HCT116 (cell line): ENCODE measurements around the gene TM9SF1. TPM values are rescaled to one million over a fixed set of nuclear protein-coding genes. Genes with fewer than 3 reads are reported as not detected.
A peak's percentile ranks its signal among the peaks of the same experiment; 100 is the strongest.

ENCODE experiments used
- ATAC-seq: fragments of 200-7000 bp; cut with Tn5 transposase; 2 replicates; pipeline ENCODE4 v1.9.1; 2020; ENCODE audit warnings: mild to moderate bottlenecking, moderate library complexity
- BruUV-seq: library from RNA; stranded (reverse); fragments of 400-500 nt; replicated peaks from 2 replicates; lab custom pipeline; 2021; lab: Mats Ljungman, UMichigan
- CTCF ChIA-PET: fragments of 300-600 bp; sonication (Branson Sonifier 250); formaldehyde crosslinking; loops from one replicate; lab custom pipeline; 2021; ENCODE audit warnings: antibody characterized with exemption; lab: Charles Lee
- POLR2A ChIA-PET: fragments of 300-600, 350-600 bp; sonication (Branson Sonifier 250); formaldehyde crosslinking; loops from one replicate; lab custom pipeline; 2021; ENCODE audit warnings: antibody characterized with exemption; lab: Charles Lee
- RAD21 ChIA-PET, 2 experiments: fragments of 300-600 bp; sonication (Branson Sonifier 250); formaldehyde crosslinking; loops; one replicate each; lab custom pipeline; 2023; ENCODE audit warnings: low total read pairs in 2 of 2; ENCODE audit not compliant: uncharacterized antibody in 2 of 2, unreplicated experiment in 2 of 2, low non-redundant PET in 1 of 2; lab: Charles Lee
- DNase-seq: peaks from one replicate; pipeline ENCODE4 v3.0.0-alpha.2; 2010; ENCODE audit warnings: low read depth, low spot score
- H2AFZ ChIP-seq: fragments of 200-600 bp; shearing (Covaris generic), sonication (generic); 2 replicates; pipeline ENCODE4 v1.6.1; 2017; ENCODE audit warnings: low read depth, mixed run types, mixed read lengths, antibody characterized with exemption, low read length; ENCODE audit not compliant: poor library complexity, severe bottlenecking
- H3K27ac ChIP-seq: 2 replicates; pipeline ENCODE4 v1.5.1; 2012; ENCODE audit warnings: low read depth, low read length
- H3K27me3 ChIP-seq: fragments of 200-600 bp; sonication (generic); 2 replicates; pipeline ENCODE4 v1.6.1; 2016; ENCODE audit warnings: mixed run types, low read length, mixed read lengths; ENCODE audit not compliant: insufficient read depth
- H3K36me3 ChIP-seq, 2 experiments: fragments of 200-500 bp in 1 of 2; fragments of 200-600 bp in 1 of 2; sonication (Bioruptor generic) in 1 of 2; sonication (generic) in 1 of 2; 2 replicates each; pipeline versions ENCODE4 v1.5.1 to v1.6.1; 2014 to 2016; ENCODE audit warnings: low read length in 2 of 2, inconsistent platforms in 1 of 2, mixed read lengths in 1 of 2, mixed run types in 1 of 2; ENCODE audit not compliant: insufficient read depth in 2 of 2, control insufficient read depth in 1 of 2
- H3K4me1 ChIP-seq, 2 experiments: fragments of 200-600 bp in 1 of 2; sonication (generic) in 1 of 2; 2 replicates each; pipeline versions ENCODE4 v1.5.1 to v1.6.1; 2012 to 2017; ENCODE audit warnings: low read length in 2 of 2, inconsistent platforms in 1 of 2, mild to moderate bottlenecking in 1 of 2, mixed read lengths in 1 of 2, mixed run types in 1 of 2, moderate library complexity in 1 of 2; ENCODE audit not compliant: insufficient read depth in 2 of 2, control insufficient read depth in 1 of 2
- H3K4me2 ChIP-seq: fragments of 200-600 bp; sonication (generic); 2 replicates; pipeline ENCODE4 v1.6.1; 2017; ENCODE audit warnings: mixed run types, low read length, mixed read lengths
- H3K4me3 ChIP-seq, 2 experiments: fragments of 200-600 bp in 1 of 2; sonication (generic) in 1 of 2; replicated peaks in 1 of 2; 2 replicates each; pipeline ENCODE4 v1.5.1; 2011 to 2016; ENCODE audit warnings: low read length in 2 of 2, control low read depth in 1 of 2, low read depth in 1 of 2, mild to moderate bottlenecking in 1 of 2, mixed read lengths in 1 of 2, mixed run types in 1 of 2
- H3K79me2 ChIP-seq: fragments of 200-600 bp; sonication (generic); 2 replicates; pipeline ENCODE4 v1.6.1; 2017; ENCODE audit warnings: mild to moderate bottlenecking, mixed run types, low read length, moderate library complexity, mixed read lengths; ENCODE audit not compliant: insufficient read depth
- H3K9ac ChIP-seq: fragments of 200-600 bp; sonication (generic); 2 replicates; pipeline ENCODE4 v1.6.1; 2016; ENCODE audit warnings: low read length, mixed read lengths
- H3K9me2 ChIP-seq: fragments of 200-600 bp; sonication (generic), shearing (Covaris generic); 2 replicates; pipeline ENCODE4 v1.6.1; 2017; ENCODE audit warnings: mixed run types, mild to moderate bottlenecking, moderate library complexity; ENCODE audit not compliant: insufficient read depth
- H3K9me3 ChIP-seq, 2 experiments: fragments of 200-500 bp in 1 of 2; fragments of 200-600 bp in 1 of 2; sonication (Bioruptor generic) in 1 of 2; sonication (generic) in 1 of 2; 2 replicates each; pipeline ENCODE4 v1.6.1; 2014 to 2017; ENCODE audit warnings: low read length in 2 of 2, mixed read lengths in 2 of 2, inconsistent platforms in 1 of 2, low read depth in 1 of 2, mild to moderate bottlenecking in 1 of 2, mixed run types in 1 of 2, moderate library complexity in 1 of 2; ENCODE audit not compliant: control insufficient read depth in 1 of 2, insufficient read depth in 1 of 2
- H4K20me1 ChIP-seq: fragments of 200-600 bp; sonication (generic), shearing (Covaris generic); 2 replicates; pipeline ENCODE4 v1.6.1; 2017; ENCODE audit warnings: mixed run types, mild to moderate bottlenecking, moderate library complexity; ENCODE audit not compliant: insufficient read depth
- FOSL1 ChIP-seq: IDR thresholded peaks from 2 replicates; pipeline ENCODE4 v1.6.1; 2012; ENCODE audit warnings: low read depth
- POLR2A ChIP-seq: IDR thresholded peaks from 2 replicates; pipeline ENCODE4 v1.7.0; 2011; ENCODE audit warnings: borderline replicate concordance; ENCODE audit not compliant: insufficient read depth, insufficient read length; ENCODE audit errors: extremely low read depth
- POLR2AphosphoS5 ChIP-seq: IDR thresholded peaks from 2 replicates; pipeline ENCODE4 v1.6.1; 2011; ENCODE audit warnings: mild to moderate bottlenecking, low read depth, low read length, moderate library complexity
- SIN3A ChIP-seq: IDR thresholded peaks from 2 replicates; pipeline ENCODE4 v1.6.1; 2012; ENCODE audit warnings: low read depth
- SRF ChIP-seq: IDR thresholded peaks from 2 replicates; pipeline ENCODE4 v1.6.1; 2012; ENCODE audit warnings: low read depth
- intact Hi-C: fragments of 100-400 bp; cut with micrococcal nuclease; formaldehyde crosslinking; loops from 2 replicates; pipeline ENCODE4 v1.10.0; 2022
- total RNA-seq: library from RNA; stranded (reverse); gene quantifications from one replicate; pipeline ENCODE4 v1.2.1, GENCODE V29; 2021; ENCODE audit not compliant: unreplicated experiment

Gene TM9SF1
- total RNA-seq, 1 experiment from 2014 or later, result 35.2 TPM

DNA sequence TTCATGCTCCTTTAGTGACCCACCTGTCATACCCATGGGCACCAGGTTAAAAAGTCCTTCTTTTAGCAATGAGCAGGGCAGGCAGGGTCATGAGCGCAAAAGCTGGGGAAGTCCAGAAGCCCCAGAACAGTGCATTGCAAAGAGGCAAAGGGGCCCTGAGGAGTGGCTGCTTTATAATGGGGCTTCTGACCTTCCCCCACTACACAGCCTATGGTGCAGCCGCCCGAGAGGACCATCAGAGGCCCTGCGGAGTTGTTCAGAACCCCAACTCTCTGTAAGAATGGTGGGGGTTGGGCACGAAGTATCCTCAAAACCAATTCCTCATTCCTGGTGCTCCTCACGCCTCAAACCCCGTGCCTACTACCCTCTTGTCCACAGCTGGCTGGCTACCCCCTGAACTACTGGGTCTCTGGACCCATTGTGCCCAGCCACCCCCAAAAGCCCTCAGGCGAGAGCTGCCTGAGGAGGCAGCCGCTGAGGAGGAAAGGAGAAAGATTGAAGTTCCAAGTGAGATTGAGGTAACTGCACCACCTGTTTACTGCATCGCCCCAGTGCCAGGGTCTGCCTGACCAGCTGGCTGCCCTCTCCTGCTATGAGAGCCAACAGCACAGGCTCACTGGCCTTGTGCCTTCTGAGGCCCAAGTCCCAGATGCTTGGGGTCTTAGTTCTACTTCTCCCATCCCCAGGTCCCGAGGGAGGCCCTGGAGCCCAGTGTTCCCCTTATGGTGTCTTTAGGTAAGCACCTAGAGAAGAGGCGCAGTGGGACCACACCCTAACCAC, 16.7 kb downstream of the TM9SF1 start:
- H3K79me2 ChIP-seq, result no peaks in the 10 kb centered on the region
- intact Hi-C loops, result no loop called here
- H3K4me1 ChIP-seq, result no peaks in the 10 kb centered on the region
- ChIA-PET POLR2A (interaction anchor here (1.4 kb wide), 1 partner anchor 17 kb away, joined by 5 read pairs; the partner anchor contains the start of gene IRF9), CTCF (interaction anchor here (2.2 kb wide), 1 partner anchor 18 kb away, joined by 5 read pairs; the partner anchor contains the start of gene IRF9), RAD21 (no interaction called here)
- H4K20me1 ChIP-seq, result no peaks in the 10 kb centered on the region
- no peak overlapping the region for H3K27ac ChIP-seq
- H3K4me2 ChIP-seq, result no peak overlapping the region
- BruUV-seq, result no TSS peak
- DNase-seq (no peak), ATAC-seq (0 out of 2 replicates have a peak, but pooled peaks have one; percentile 4)
- H2AFZ ChIP-seq, result no peak overlapping the region
- no peak overlapping the region for H3K9ac ChIP-seq
- no peaks in the 10 kb centered on the region for H3K9me3 ChIP-seq
- TF ChIP-seq POLR2AphosphoS5 (no peak), SRF (no peak), POLR2A (no peak), SIN3A (no peak)
- no peak overlapping the region for H3K4me3 ChIP-seq
- H3K27me3 ChIP-seq, result no peaks in the 10 kb centered on the region
- H3K9me2 ChIP-seq, result no peaks in the 10 kb centered on the region
- H3K36me3 ChIP-seq, result peaks cover 18 to 27% of the 10 kb centered on the region in 2 experiments; a peak in 3 of 4 replicates

DNA sequence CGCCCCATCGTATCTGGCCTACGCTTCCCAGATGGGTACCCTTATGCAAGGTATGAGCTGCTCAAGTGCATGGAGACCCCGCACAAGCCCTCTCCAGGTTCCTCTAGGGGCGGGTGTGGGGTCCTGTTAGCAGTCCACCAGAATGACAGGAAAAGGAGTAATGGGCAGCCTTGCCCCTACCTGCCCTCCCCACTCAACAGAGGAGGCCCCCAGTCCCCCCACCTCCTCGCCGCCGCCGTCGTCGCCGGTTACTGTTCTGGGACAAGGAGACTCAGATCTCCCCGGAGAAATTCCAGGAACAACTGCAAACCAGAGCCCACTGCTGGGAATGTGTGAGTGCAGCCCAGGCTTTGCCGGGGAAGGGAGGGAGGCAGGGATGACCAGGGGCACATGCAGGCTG, 17.4 kb downstream of the TM9SF1 start:
- DNase-seq (no peak), ATAC-seq (peak; percentile 14; the same call in 1 of the 2 replicates)
- H3K4me3 ChIP-seq, result no peak overlapping the region
- no peak for TF ChIP-seq FOSL1
- no peaks in the 10 kb centered on the region for H3K79me2 ChIP-seq
- ChIA-PET RAD21 (no interaction called here), POLR2A (no interaction called here), CTCF (no interaction called here)
- no peaks in the 10 kb centered on the region for H3K27me3 ChIP-seq
- no TSS peak for BruUV-seq
- no peaks in the 10 kb centered on the region for H4K20me1 ChIP-seq
- no peak overlapping the region for H3K4me2 ChIP-seq
- H3K9ac ChIP-seq, result no peak overlapping the region
- intact Hi-C loops, result no loop called here
- H3K27ac ChIP-seq, result no peak overlapping the region
- H3K36me3 ChIP-seq, result peaks cover 16 to 27% of the 10 kb centered on the region in 2 experiments; a peak in 3 of 4 replicates
- no peaks in the 10 kb centered on the region for H3K9me3 ChIP-seq
- no peaks in the 10 kb centered on the region for H3K4me1 ChIP-seq
- no peak overlapping the region for H2AFZ ChIP-seq
- H3K9me2 ChIP-seq, result no peaks in the 10 kb centered on the region
